Measurements from ENCODE around the gene LRRC30. TPM values are rescaled to one million over a fixed set of nuclear protein-coding genes. Genes with fewer than 3 reads are reported as not detected.

Gene LRRC30
- total and polyA plus RNA-seq, 2 donors (not counting 1 experiment from before 2014, with no cell fraction given): not detected

DNA sequence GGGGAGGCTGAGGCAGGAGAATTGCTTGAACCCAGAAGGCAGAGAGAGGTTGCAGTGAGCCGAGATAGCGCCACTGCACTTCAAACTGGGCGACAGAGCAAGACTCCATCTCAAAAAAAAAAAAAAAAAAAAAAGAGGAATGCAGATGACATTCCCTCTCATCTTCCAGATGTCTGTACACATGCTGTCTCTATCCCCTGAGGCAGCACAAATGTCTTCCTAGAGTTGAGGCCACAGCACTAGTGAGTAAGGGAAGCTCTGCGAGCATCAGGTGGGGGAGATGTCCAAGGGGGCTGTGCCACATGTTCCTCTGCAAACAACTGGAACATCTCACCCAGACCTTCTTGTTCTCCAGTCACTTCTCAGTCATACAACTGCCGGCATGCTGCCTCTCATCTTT, 35.6 kb upstream of the LRRC30 start:
- H3K27me3 Mint-ChIP-seq: no peaks in the 10 kb centered on the region
- Histone ChIP-seq H3K4me2 (replicated peaks; ENCODE audit: low read depth, low read length, poor library complexity, severe bottlenecking) (no peak overlapping the region), H3K79me2 (ENCODE audit: control insufficient read depth, insufficient read depth, low read length) (no peaks in the 10 kb centered on the region), H3K9ac (ENCODE audit: low read length) (no peak overlapping the region), H3K36me3 (replicated peaks in 1 of 2; ENCODE audit: control extremely low read depth in 1 of 2, control insufficient read depth in 1 of 2, extremely low read depth in 1 of 2, insufficient read depth in 2 of 2, low read length in 1 of 2) (no peaks in the 10 kb centered on the region), H3K4me1 (ENCODE audit: control insufficient read depth in 2 of 2, insufficient read depth in 2 of 2, low read length in 2 of 2) (no peaks in the 10 kb centered on the region), H3K4me3 (ENCODE audit: control extremely low read depth in 1 of 5, extremely low read depth in 1 of 5, insufficient read depth in 1 of 5, low read depth in 2 of 5, low read length in 4 of 5) (no peak overlapping the region), H3K27me3 (replicated peaks in 1 of 4; ENCODE audit: control extremely low read depth in 1 of 4, control insufficient read depth in 3 of 4, insufficient read depth in 4 of 4, low read length in 3 of 4) (no peaks in the 10 kb centered on the region), H4K20me1 (ENCODE audit: control insufficient read depth, insufficient read depth, low read length, poor library complexity, severe bottlenecking) (no peaks in the 10 kb centered on the region), H3K9me3 (ENCODE audit: control extremely low read depth in 1 of 3, control insufficient read depth in 2 of 3, insufficient read depth in 1 of 3, low read length in 2 of 3) (no peaks in the 10 kb centered on the region), H2AFZ (ENCODE audit: insufficient read depth, low read depth, low read length, poor library complexity, severe bottlenecking) (no peak overlapping the region), H3K27ac (ENCODE audit: low read length in 2 of 2) (no peak overlapping the region)
- no peaks in the 10 kb centered on the region for H3K4me1 Mint-ChIP-seq
- WGBS (ENCODE audit: insufficient coverage): 93% methylated on average over 4 of the region's 5 CpGs
- no peak for DNase-seq
- no peak overlapping the region for H3K27ac Mint-ChIP-seq
- POLR2A ChIA-PET: no interaction called here
- intact Hi-C loops (cut with micrococcal nuclease): no loop called here
- ATAC-seq (ENCODE audit: low read depth): no peak
- CTCF ChIA-PET: no interaction called here
- no peak overlapping the region for H3K4me3 Mint-ChIP-seq
- TF ChIP-seq, protein P1, sequence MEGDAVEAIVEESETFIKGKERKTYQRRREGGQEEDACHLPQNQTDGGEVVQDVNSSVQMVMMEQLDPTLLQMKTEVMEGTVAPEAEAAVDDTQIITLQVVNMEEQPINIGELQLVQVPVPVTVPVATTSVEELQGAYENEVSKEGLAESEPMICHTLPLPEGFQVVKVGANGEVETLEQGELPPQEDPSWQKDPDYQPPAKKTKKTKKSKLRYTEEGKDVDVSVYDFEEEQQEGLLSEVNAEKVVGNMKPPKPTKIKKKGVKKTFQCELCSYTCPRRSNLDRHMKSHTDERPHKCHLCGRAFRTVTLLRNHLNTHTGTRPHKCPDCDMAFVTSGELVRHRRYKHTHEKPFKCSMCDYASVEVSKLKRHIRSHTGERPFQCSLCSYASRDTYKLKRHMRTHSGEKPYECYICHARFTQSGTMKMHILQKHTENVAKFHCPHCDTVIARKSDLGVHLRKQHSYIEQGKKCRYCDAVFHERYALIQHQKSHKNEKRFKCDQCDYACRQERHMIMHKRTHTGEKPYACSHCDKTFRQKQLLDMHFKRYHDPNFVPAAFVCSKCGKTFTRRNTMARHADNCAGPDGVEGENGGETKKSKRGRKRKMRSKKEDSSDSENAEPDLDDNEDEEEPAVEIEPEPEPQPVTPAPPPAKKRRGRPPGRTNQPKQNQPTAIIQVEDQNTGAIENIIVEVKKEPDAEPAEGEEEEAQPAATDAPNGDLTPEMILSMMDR (IDR thresholded peaks at IDR 0.05): no peak
- no peak for TF ChIP-seq EZH2 (IDR thresholded peaks at IDR 0.05; ENCODE audit: borderline replicate concordance, insufficient read depth, low read depth, low read length, poor library complexity, severe bottlenecking)
- peaks cover 4% of the 10 kb centered on the region for H3K9me3 Mint-ChIP-seq (ENCODE audit: insufficient read depth)

DNA sequence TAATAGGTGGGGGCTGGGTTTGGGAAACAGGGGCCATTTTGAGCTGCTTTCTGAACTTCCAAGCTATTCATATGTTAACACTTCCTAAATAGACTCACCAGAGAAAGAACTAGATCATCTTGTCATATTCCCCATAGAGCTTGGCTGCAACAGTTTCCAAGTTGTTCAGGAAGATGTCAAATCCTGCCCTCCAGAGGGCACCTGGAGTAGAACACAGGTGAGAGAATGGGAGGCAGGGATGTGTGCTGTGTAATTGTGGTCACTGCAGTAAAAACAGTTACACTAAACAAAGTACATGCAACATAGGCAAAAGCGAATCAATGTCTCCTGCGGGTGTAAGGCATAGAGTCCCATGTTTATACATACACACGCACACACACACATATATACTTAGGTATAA, 34.5 kb upstream of the LRRC30 start:
- TF ChIP-seq EZH2 (IDR thresholded peaks at IDR 0.05; ENCODE audit: borderline replicate concordance, insufficient read depth, low read depth, low read length, poor library complexity, severe bottlenecking): no peak
- TF ChIP-seq, protein P1 (IDR thresholded peaks at IDR 0.05): no peak
- Mint-ChIP-seq H3K27me3 (no peaks in the 10 kb centered on the region), H3K4me1 (no peaks in the 10 kb centered on the region), H3K27ac (no peak overlapping the region), H3K4me3 (no peak overlapping the region), H3K9me3 (ENCODE audit: insufficient read depth) (peaks cover 4% of the 10 kb centered on the region)
- intact Hi-C loops (cut with micrococcal nuclease): no loop called here
- no CpG with 5 or more reads among the region's 3 CpGs for WGBS (ENCODE audit: insufficient coverage)
- no peak overlapping the region for H3K9ac ChIP-seq (ENCODE audit: low read length)
- no peak overlapping the region for H3K4me3 ChIP-seq (ENCODE audit: control extremely low read depth in 1 of 5, extremely low read depth in 1 of 5, insufficient read depth in 1 of 5, low read depth in 2 of 5, low read length in 4 of 5)
- no peak overlapping the region for H3K27ac ChIP-seq (ENCODE audit: low read length in 2 of 2)
- H2AFZ ChIP-seq (ENCODE audit: insufficient read depth, low read depth, low read length, poor library complexity, severe bottlenecking): no peak overlapping the region
- CTCF ChIA-PET: no interaction called here
- H3K9me3 ChIP-seq (ENCODE audit: control extremely low read depth in 1 of 3, control insufficient read depth in 2 of 3, insufficient read depth in 1 of 3, low read length in 2 of 3): no peaks in the 10 kb centered on the region
- POLR2A ChIA-PET: no interaction called here
- no peaks in the 10 kb centered on the region for H3K27me3 ChIP-seq (replicated peaks in 1 of 4; ENCODE audit: control extremely low read depth in 1 of 4, control insufficient read depth in 3 of 4, insufficient read depth in 4 of 4, low read length in 3 of 4)
- ATAC-seq (ENCODE audit: low read depth) (no peak), DNase-seq (no peak)
- H3K4me1 ChIP-seq (ENCODE audit: control insufficient read depth in 2 of 2, insufficient read depth in 2 of 2, low read length in 2 of 2): no peaks in the 10 kb centered on the region
- H3K4me2 ChIP-seq (replicated peaks; ENCODE audit: low read depth, low read length, poor library complexity, severe bottlenecking): no peak overlapping the region
- H3K79me2 ChIP-seq (ENCODE audit: control insufficient read depth, insufficient read depth, low read length): no peaks in the 10 kb centered on the region
- H3K36me3 ChIP-seq (replicated peaks in 1 of 2; ENCODE audit: control extremely low read depth in 1 of 2, control insufficient read depth in 1 of 2, extremely low read depth in 1 of 2, insufficient read depth in 2 of 2, low read length in 1 of 2): no peaks in the 10 kb centered on the region
- no peaks in the 10 kb centered on the region for H4K20me1 ChIP-seq (ENCODE audit: control insufficient read depth, insufficient read depth, low read length, poor library complexity, severe bottlenecking)

All from B cell (primary cell).